ENCODE data around the gene SKOR2.
A peak's percentile ranks its signal among the peaks of the same experiment; 100 is the strongest.

Gene SKOR2

DNA sequence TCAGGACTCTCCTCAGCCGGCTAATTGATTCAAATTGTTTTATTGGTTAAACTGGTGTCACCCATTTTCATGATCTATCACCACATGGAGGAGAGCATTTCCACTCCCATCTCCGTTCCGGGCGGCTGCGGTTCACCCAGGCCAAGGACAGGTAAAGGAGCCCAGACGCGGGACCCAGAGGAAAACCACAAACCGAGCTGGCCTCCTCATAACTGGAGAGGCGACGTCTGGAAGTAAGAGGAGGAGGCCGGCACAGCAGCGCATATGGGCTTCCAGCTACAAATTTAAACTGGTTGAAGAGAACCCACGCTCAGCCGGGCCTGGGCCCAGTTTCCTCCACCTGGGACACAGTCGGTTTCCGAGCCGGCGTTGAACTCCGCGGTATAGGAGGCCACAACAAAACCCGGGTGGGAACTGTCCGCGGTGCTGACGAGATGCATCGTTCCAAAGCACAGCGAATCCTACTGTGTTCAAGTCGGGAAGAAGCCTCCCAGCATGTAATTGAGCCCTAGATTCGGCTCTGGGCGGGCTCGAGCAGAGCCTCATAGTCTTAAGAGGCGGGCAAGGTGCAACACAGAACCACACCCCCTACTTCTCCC, 3.0 kb upstream of the SKOR2 start:
- no peak for DNase-seq

DNA sequence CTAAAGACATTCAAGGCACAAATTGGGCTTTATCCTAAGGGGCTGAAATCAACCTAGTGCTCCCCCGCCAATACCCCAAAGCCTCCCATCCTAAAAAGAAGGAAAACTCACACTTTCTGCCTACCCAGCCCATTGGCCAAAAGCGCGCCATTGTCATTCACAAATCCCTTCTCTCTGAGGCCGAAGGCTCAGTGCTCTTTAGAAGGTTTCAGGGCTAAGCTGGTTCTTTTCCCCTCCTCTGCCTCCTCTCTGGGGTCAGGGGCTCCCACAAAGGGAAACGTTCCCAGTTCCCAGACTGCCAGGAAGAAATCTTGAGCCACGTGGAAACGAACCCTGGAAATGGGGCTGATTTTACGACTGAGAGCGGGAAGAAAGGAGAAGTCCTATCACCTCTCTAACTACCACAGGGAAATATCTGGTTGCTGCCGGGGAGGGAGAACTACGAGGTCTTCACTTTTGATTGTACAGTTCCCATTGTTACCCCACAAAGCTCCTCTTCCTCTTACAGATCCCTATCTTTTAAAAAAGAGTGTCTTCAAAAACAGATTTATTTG, 1.7 kb upstream of the SKOR2 start:
- no peak for DNase-seq

GRCh38 chr18:47250391-47251046, 941 bp downstream of the SKOR2 start:
- DNase-seq = no peak

GRCh38 chr18:47249314-47249981, 2.0 kb downstream of the SKOR2 start:
- DNase-seq = no peak

- no peak for DNase-seq
These were observed 2.7 kb downstream of the SKOR2 start for GRCh38 chr18:47248604-47249313.

DNA sequence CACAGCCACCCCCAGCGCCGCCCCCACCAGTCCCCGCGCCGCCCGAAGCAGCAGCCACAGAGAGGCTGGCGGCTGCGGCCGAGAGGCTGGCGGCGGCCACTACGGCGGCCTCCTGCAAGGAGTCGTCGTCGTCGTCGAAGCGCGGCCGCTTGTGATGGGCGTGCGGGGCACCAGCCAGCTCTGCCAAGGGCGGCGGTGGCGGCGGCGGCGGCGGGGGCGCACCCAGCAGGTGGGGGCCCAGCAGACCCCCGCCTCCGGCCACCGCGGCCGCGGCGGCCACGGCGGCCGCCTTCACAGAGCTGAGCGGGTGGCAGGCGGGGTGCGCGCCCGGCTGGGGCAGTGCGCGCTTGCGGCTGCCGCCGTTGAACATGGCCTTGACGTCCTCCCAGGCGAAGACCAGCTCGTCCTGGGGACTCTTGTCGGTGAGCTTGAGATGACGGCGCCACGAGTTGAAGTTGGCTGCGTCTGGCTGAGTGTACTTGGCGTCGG, 3.3 kb downstream of the SKOR2 start:
- no peak for DNase-seq

- DNase-seq = no peak
These were observed 3.9 kb downstream of the SKOR2 start for GRCh38 chr18:47247416-47248114.

DNA sequence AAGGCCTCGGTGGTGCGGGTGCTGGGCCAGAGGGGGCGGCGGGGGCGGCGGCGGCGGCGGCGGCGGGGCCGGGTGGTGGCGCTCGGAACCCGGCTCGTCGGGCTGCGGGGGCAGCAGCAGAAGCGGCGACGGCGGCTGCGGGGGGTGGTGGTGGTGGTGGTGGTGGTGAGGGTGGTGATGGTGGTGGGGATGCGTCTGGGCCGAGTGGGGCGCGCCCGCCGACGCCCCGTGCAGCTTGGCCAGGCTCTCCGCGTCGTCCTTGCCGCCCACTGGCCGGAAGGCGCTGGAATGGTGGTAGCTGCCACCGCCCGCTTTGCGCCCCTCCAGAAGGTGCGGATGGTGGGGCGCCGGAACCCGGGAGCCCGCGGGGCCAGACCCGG, 4.4 kb downstream of the SKOR2 start:
- DNase-seq = no peak

DNA sequence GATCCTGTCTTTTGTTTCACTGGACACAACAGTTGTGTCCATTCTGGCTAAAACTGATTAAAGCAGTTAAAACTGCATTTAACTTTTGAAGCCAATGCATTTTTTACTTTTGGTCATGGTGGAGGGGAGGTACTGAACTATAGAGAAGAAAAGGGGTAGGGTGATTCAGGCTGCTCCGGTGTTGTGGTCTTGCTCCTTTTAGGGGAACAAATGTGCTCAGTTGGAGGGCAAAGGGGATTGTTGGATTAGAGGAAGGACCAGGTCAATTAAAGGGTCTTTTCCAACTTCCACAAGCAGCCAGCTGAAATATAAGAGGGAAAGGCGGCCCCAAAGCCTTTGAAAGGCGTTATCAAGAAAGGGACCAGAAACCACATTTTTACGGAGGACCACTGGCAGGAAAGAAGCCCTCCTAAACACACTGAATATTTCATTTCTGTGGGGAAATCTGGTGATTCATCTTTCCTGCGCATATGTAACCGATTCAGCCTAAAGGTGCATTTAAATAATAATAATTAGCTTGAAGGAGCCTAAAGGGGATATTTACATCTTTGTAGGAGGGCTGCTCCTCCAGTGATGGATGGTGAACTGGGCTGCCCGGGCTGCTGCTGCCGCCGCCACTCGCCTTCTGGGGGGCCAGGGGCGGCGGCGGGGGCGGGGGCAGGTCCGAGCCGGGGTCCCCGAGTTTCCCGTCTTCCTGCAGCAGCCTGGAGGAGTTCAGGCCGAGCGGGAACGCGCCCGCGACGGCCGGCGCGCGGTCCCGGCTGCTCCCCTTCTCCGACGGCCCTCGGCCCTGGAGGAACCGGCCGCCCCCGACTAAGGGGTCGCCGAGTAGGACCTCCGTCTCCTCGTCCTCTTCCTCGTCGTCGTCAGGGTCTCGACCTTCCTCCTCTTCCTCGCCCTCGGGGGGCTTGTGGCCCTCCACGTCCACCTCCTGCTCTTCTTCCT, 5.2 kb downstream of the SKOR2 start:
- no peak for DNase-seq

GRCh38 chr18:47244086-47244485, 7.4 kb downstream of the SKOR2 start:
- no peak for DNase-seq

GRCh38 chr18:47235096-47235495, 16.4 kb downstream of the SKOR2 start:
- no peak for DNase-seq

DNA sequence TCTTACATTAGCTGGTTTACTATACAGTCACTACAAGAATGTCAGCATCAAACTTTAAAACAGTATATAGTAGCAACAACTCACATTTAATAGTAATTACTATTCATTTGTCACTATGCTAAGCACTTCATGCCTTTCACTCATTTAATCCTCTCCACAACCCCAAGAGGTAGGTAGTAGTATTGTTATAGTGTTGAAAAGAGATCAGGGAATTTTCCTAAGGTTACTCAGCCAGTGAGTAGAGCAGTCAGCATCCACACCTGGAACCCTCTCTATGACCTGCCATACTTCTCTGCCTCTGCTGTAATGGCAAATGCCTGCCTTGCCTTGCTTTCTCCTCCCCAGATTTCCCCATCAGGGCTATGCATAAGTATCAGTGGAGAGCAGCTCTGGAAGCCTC, 24.8 kb downstream of the SKOR2 start:
- DNase-seq = no peak

- DNase-seq = peak; percentile 21
These were observed 35.8 kb downstream of the SKOR2 start for GRCh38 chr18:47215554-47216138.

- DNase-seq = no peak
These were observed 42.3 kb downstream of the SKOR2 start for GRCh38 chr18:47209171-47209570.

DNA sequence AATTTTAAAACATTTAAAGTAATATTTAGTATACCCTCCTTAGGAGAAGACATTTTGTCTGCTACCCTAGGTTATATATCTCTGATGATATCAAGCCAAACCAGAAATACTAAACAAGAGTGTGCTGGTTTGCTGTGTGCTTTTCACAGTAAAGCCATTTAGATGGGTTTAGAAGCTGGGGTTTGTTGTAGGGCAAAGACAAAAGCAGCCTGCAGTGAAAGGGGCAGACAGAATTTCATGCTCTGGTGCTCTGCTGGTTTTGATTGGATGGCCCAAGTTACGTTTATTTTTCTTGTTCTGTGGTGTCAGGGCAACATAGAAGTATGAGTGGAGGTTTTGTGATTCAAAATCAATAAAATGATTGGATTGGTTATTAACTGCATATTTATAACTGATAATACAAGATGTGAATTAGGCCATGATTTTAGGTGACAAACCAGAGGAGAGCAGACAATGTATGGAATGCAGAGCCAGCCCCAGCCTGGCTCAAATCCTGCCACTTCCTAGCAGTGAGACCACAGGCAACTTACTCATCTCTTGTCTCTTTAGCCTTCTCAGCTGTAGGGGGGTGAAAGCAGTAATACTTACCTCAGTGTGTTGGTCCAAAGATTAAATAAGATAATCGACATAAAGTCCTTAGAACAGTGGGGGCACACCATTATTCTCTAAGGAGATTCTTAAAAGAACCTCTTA, 44.4 kb downstream of the SKOR2 start:
- DNase-seq = no peak

- no peak for DNase-seq
These were observed 46.4 kb downstream of the SKOR2 start for GRCh38 chr18:47204908-47205522.

DNA sequence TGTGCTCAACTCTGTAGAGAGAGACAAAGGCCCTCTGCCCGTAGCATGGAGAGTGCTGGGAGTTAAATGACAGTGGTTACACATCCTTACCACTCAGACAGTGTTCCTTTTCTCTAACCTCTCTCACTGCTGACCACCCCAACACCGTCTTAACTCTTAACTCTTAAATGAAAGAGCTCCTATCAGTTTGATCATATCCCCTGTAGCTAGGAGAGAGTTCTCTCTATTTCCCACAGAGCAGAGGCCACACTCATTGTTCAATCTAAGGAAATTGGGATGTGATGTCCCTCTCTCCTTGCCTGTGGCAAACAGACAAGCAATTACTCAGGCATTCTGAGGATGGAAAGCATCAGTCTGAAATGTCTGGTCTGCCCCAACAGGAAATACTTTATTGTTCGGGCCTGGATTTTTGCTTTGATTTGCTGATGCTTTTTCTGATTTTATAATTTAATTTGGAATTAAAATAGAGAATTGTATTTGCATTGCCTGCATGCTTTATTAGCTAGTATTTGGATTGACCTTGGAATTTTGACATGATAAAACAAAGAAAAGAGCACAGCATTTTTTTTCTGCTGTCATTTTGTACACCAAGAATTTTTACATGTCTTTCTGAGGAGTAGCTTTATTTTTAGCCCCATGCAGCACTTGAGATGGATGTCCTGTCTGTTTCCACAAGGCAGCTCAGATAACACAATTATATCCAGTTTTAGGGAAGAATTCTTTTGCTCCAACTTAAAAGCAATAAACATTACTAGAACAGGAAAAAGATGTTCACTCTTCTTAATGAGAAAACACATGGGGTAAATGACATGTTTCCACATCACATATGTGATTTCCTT, 47.6 kb downstream of the SKOR2 start:
- no peak for DNase-seq

DNA sequence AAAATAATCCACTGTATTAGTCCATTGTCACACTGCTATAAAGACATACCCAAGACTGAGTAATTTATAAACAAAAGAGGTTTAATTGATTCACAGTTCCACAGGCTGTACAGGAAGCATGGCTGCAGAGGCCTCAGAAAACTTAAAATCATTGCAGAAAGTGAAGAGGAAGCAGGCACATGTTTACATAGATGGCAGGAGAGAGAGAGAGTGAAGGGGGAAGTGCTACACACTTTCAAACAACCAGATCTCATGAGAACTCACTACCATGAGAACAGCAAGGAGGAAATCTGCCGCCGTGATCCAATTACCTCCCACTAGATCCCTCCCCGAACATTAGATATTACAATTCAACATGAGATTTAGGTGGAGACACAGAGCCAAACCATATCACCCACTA, 55.5 kb downstream of the SKOR2 start:
- DNase-seq = peak; percentile 52

DNA sequence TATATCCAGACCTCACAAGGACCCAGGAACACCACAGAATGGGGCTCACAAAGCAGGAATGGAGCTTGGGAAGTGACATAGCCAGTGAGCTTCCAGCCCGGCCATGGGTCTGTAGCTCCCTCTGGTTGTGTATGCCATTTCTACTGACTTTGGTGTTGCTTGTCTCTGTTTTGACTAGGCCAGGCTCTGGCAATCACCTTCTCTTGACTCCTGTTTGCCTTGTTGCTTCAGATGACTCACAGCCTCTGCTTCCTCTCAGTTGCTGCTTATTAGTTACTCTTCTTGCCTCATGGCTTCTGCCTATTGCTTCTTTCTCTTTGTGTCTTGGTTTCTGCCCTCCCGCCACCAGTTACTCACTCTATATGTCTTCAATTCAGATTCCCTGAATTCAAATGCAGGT, 59.5 kb downstream of the SKOR2 start:
- DNase-seq = no peak
